NCI-H2171 (cell line): Measurements from ENCODE around the gene FRAT2.
"Not testable (repeated sequence)": the region's sequence is repeated elsewhere in the genome, so short reads cannot be mapped to it uniquely, and the experiment has no call there.

ENCODE experiments used
- DNase-seq: peaks from one replicate; lab custom pipeline; 2025; lab: John Stamatoyannopoulos, UW

FRAT2 gene

GRCh38 chr10:97290576-97291356, 43.8 kb downstream of the FRAT2 start:
- not testable (repeated sequence) for DNase-seq

- DNase-seq = not testable (repeated sequence)
Measured at GRCh38 chr10:97290076-97290475, 44.5 kb downstream of the FRAT2 start.
